HG02938 (cell line): ENCODE results near the gene ASCL4.

Experiments used
- ATAC-seq: cut with Tn5 transposase; IDR thresholded peaks from one replicate; pipeline ENCODE4 v1.9.1; 2021; ENCODE audit warnings: mild to moderate bottlenecking, moderate library complexity; ENCODE audit not compliant: unreplicated experiment

The ASCL4 gene

GRCh38 chr12:107778383-107779025 lies 4.0 kb downstream of the ASCL4 start:
- ATAC-seq, result no peak

- peak; percentile 70 for ATAC-seq
Measured at GRCh38 chr12:107779077-107779831, 4.8 kb downstream of the ASCL4 start.

DNA sequence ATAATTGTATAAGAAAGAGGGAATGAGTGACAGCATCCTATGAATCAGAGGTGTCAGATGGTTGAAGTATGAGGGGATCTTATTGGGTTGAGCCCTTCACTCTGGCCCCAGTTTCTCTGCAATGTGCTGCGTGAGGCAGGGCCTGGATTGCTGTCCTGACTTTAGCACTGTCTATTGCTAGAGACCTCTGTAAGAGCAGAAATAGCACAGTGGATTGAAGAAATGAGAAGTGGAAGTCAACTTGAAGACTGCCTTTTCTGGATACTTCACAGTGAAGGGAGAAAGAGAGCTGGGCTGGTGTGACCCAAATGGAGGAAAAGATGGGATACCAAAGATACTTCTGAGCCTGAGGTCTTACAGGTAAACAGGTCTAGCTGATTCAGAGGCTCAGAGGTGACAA lies 5.8 kb downstream of the ASCL4 start:
- ATAC-seq, result no peak

- no peak for ATAC-seq
Measured at GRCh38 chr12:107782067-107782466, 7.6 kb downstream of the ASCL4 start.

GRCh38 chr12:107783406-107784376 lies 9.2 kb downstream of the ASCL4 start:
- ATAC-seq, result peak; percentile 57

GRCh38 chr12:107788281-107788680 lies 13.8 kb downstream of the ASCL4 start:
- no peak for ATAC-seq

GRCh38 chr12:107788690-107789458 lies 14.4 kb downstream of the ASCL4 start:
- no peak for ATAC-seq

- no peak for ATAC-seq
Measured at GRCh38 chr12:107791465-107792089, 17.1 kb downstream of the ASCL4 start.

DNA sequence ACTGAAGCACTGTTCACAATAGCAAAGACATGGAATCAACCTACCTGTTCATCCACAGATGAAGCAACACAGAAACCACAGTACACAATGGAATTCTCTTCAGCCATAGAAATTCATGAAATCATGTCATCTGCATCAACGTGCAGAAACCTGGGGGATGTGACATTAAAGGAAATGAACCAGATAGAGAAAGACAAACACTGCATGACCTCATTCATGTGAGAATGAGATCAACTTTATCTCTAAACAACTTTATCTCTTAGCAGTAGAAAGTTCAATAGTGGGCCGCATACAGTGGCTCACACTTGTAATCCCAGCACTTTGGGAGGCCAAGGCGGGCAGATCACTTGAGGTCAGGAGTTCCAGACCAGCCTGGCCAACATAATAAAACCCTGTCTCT lies 19.9 kb downstream of the ASCL4 start:
- no peak for ATAC-seq

- ATAC-seq, result no peak
Measured at GRCh38 chr12:107798580-107798979, 24.1 kb downstream of the ASCL4 start.

- no peak for ATAC-seq
Measured at GRCh38 chr12:107801150-107801549, 26.6 kb downstream of the ASCL4 start.

DNA sequence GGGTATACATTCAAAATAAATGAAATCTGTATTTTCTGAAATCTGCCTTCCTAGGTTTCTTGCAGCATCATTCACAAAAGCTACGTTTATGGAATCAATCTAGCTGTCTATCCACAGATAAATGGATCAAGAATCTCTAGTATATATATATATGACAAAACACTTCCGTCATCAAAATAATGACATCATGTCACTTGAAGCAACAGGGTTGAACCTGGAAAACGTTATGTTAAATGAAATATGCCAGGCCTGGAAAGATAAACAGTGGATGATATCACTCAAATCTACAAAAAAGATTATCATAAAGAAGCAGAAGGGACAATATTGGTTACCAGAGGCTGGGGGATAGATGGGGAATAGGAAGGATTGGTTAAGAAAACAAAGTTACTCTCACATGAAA lies 28.6 kb downstream of the ASCL4 start:
- no peak for ATAC-seq

GRCh38 chr12:107805488-107806180 lies 31.1 kb downstream of the ASCL4 start:
- no peak for ATAC-seq

DNA sequence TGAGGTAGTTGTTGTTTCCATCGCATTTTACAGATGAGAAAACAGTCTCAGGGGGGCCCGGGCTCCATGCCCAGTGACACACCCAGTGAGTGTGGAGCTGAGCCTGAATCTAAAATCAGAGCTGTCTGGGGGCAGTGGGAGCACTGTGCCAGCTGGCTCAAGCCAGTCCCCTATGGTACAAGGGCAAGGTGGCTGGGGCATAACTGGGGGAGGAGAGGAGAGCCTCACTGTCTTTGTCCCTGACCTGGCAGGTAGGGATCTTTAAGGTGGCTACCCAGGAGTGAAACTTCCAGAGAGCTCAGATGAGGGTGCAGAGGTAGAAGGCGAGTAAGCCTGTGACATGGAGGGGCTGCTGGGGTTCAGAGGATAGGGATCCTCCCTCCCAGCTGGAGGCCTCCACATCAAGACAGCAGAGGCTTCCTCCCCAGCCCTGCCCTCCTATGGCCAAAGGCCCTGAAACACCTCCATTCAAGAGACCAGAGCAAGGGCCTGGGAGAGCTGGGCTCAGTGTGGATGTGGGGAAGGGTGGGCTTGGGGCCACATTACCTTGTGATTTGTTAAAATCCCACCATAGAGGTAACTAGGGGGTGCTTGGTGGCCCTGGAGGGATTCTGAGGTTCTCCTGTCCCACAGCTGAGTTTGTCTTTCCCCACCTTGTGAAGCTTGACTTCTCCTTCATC lies 33.1 kb downstream of the ASCL4 start:
- ATAC-seq, result no peak

- ATAC-seq, result no peak
Measured at GRCh38 chr12:107817250-107817649, 42.7 kb downstream of the ASCL4 start.

DNA sequence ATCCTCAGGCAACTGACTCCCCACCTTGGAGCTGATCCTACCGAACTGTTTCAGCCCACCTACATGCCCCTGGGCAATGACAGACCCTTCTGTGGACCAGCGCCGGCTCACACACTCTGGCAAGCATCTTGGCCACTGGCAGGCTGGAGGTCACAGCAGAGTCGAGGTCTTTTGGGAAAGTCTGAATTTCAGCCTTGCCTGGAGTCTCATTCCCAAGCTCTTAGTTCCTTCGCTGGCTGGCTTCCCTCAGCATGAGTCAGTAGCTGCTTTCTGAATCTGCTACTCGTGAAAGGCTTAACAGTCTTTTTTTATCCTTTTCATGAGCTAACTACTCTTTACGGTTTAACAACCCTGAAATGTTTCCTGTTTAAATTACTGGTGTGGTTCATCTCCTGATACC lies 44.5 kb downstream of the ASCL4 start:
- ATAC-seq, result no peak

DNA sequence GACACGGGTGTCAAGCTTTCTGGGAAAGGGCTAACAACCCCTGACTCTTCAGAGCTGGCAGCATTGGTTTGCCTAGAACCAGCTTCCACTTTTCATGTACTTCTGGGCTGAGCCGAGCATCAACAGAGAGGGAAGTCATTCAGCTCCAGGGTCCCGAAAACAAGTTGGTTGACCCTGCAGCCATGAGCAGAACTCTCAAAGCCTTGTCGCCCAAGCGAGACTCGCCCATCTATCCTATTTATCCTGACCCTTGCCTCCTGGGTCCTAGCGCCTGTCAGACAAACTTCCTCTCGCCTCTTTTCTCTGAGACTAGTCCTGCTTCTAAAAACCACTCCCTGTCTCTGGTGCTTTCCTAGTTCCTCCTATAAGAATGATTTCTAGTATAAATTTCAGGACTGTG lies 47.9 kb downstream of the ASCL4 start:
- ATAC-seq, result no peak
